NCI-H2196 (cell line): Measurements from ENCODE around the gene ELMO3.
A peak's percentile ranks its signal among the peaks of the same experiment; 100 is the strongest.

Experiments used
- DNase-seq: peaks from one replicate; lab custom pipeline; 2025; ENCODE audit not compliant: unreplicated experiment; lab: John Stamatoyannopoulos, UW

Gene ELMO3

GRCh38 chr16:67181346-67181745 is 17.6 kb upstream of the ELMO3 start:
- DNase-seq = no peak

- no peak for DNase-seq
These were observed 16.6 kb upstream of the ELMO3 start for GRCh38 chr16:67182288-67182687.

GRCh38 chr16:67183284-67183626 is 15.7 kb upstream of the ELMO3 start:
- no peak for DNase-seq

- peak; percentile 88 for DNase-seq
These were observed 15.1 kb upstream of the ELMO3 start, which contains the start of gene MATCAP1 for GRCh38 chr16:67183627-67184452. TSS of gene MATCAP1 (minus strand) at chr16:67183963. CDS start at chr16:67180610, 3,353 bp downstream.

- DNase-seq = peak; percentile 35
These were observed 14.4 kb upstream of the ELMO3 start for GRCh38 chr16:67184453-67184994.

GRCh38 chr16:67184995-67185650 is 13.8 kb upstream of the ELMO3 start:
- DNase-seq = peak; percentile 66

GRCh38 chr16:67185651-67186134 is 13.2 kb upstream of the ELMO3 start:
- DNase-seq = no peak

- no peak for DNase-seq
These were observed 12.4 kb upstream of the ELMO3 start for GRCh38 chr16:67186550-67186950.

- DNase-seq = no peak
These were observed 11.6 kb upstream of the ELMO3 start for GRCh38 chr16:67187175-67187890.

- DNase-seq = no peak
These were observed 10.6 kb upstream of the ELMO3 start for GRCh38 chr16:67188323-67188722.

GRCh38 chr16:67188798-67189197 is 10.1 kb upstream of the ELMO3 start:
- DNase-seq = no peak

- no peak for DNase-seq
These were observed 8.9 kb upstream of the ELMO3 start, which contains the start of gene EXOC3L1 for GRCh38 chr16:67190041-67190440. TSS of gene EXOC3L1 (minus strand) at chr16:67190136. CDS start at chr16:67189676, 460 bp downstream.

- DNase-seq = no peak
These were observed 8.2 kb upstream of the ELMO3 start for GRCh38 chr16:67190448-67191399.

GRCh38 chr16:67191411-67191994 is 7.4 kb upstream of the ELMO3 start:
- no peak for DNase-seq

- peak; percentile 74 for DNase-seq
These were observed 6.8 kb upstream of the ELMO3 start, which contains the start of gene E2F4 for GRCh38 chr16:67191995-67192681. TSS of gene E2F4 (plus strand) at chr16:67192155. CDS start at chr16:67192228, 73 bp downstream.

GRCh38 chr16:67192781-67193361 is 6.1 kb upstream of the ELMO3 start:
- no peak for DNase-seq

GRCh38 chr16:67193536-67193935 is 5.4 kb upstream of the ELMO3 start:
- no peak for DNase-seq

- DNase-seq = no peak
These were observed 4.7 kb upstream of the ELMO3 start for GRCh38 chr16:67194260-67194659.

GRCh38 chr16:67195676-67196075 is 3.3 kb upstream of the ELMO3 start:
- DNase-seq = no peak
